RPMI8226 (cell line): ENCODE data around the gene SNAPC4.

Experiments used
- DNase-seq: peaks from one replicate; pipeline ENCODE4 v3.0.0-alpha.2; 2015

Gene SNAPC4, protein sequence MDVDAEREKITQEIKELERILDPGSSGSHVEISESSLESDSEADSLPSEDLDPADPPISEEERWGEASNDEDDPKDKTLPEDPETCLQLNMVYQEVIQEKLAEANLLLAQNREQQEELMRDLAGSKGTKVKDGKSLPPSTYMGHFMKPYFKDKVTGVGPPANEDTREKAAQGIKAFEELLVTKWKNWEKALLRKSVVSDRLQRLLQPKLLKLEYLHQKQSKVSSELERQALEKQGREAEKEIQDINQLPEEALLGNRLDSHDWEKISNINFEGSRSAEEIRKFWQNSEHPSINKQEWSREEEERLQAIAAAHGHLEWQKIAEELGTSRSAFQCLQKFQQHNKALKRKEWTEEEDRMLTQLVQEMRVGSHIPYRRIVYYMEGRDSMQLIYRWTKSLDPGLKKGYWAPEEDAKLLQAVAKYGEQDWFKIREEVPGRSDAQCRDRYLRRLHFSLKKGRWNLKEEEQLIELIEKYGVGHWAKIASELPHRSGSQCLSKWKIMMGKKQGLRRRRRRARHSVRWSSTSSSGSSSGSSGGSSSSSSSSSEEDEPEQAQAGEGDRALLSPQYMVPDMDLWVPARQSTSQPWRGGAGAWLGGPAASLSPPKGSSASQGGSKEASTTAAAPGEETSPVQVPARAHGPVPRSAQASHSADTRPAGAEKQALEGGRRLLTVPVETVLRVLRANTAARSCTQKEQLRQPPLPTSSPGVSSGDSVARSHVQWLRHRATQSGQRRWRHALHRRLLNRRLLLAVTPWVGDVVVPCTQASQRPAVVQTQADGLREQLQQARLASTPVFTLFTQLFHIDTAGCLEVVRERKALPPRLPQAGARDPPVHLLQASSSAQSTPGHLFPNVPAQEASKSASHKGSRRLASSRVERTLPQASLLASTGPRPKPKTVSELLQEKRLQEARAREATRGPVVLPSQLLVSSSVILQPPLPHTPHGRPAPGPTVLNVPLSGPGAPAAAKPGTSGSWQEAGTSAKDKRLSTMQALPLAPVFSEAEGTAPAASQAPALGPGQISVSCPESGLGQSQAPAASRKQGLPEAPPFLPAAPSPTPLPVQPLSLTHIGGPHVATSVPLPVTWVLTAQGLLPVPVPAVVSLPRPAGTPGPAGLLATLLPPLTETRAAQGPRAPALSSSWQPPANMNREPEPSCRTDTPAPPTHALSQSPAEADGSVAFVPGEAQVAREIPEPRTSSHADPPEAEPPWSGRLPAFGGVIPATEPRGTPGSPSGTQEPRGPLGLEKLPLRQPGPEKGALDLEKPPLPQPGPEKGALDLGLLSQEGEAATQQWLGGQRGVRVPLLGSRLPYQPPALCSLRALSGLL (N-terminal part only)

DNA sequence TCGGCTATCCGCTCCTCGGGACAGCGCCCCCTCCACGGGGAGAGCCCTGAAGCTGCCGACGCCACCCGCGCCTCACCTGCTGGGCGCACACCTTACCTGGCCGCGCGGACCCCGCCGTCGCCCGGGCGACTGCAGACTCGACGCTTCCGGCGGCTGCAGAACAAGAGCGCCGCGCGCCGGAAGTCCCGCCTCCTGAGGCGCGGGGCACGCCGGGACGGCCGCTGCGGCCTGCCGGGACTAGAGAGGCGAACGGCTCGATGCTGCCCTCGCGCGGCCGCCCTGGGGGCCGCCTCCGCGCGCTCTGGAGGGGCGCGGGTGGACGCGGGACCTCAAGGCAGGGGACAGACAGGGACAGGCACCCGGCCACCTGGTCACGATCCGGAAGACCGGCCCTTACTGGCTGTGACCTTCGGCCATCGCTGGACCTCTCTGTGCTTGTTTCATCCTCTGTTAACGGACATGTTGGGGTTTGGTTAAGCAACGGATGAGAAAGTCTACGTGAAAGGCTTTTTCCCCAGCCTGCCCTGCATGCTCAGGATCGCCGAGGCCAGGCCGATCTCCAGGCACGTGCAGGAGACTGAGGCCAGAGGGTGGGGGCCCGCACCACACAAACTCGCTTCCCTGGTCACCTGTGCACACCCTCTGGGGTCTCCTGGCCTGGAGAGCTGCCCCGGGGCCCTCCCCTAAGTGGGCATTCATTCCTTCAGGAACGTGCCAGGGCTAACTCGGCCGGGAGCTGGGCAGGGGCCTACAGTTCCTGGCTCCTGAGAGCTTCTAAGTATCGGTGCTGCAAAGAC lies at the start of gene SNAPC4:
Gene SNAPC4 (minus strand): TSS at position 133 of the 797 bp plus-strand sequence. CDS start 1,742 bp downstream, outside the sequence.
- peak; percentile 97 for DNase-seq

DNA sequence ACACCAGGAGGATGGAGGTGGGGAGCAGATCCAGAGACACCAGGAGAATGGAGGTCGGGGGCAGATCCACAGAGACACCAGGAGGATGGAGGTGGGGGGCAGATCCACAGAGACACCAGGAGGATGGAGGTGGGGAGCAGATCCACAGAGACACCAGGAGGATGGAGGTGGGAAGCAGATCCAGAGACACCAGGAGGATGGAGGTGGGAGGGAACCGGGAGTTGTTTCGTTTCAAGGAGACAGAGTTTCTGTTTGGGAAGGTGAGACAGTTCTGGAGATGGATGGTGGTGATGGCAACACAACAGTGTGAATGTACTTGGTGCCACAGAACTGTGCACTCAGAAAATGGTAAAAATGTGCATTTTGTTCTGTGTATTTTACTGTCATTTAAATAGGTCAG lies 48.7 kb upstream of the SNAPC4 start:
- DNase-seq = no peak

DNA sequence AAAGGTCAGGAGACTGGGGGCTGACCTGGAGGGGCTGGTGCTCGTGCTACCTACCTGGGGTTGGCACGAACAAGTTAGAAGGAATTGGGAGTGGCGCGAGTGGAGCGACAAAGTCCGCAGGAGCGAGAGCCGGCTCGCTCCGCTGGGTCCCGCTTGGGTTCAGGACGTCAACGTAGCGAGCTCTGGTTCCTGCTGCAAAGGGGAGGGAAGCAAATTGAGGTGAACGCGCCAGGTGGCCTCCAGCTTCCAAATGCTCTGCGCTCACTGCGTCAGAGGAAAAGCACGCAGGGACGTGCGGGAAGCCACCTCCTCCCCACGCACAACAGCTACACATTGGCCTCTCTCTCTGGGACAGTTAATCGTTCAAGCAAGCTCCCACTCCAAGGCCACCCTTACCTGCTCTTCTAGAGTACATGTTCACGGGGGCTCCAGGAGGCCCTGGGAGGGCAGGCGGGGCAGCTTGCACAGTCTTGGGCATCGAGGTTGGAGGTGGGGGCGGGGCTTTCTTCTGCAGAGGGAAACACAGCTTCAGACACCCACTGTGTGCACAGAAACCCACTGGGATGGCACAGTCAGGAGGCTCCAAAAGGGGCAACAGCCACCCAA lies 47.3 kb upstream of the SNAPC4 start:
- no peak for DNase-seq

DNA sequence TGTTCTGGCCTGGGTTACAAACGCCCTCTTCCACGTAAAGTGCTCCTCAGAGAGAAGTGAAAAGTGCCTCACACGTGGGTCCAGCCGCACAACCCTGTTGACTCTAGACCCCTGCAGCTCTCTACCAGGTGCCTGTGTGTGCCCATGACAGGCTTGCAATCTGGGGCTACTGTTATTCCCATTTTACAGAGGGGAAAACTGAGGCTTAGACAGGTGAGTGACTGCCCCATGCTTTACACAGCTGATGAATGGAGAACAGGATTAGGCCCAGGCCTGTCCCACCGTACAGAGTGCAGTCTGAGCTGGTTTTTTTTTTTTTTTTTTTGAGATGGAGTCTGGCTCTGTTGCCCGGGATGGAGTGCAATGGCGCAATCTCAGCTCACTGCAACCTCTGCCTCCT lies 45.8 kb upstream of the SNAPC4 start:
- DNase-seq = no peak

DNA sequence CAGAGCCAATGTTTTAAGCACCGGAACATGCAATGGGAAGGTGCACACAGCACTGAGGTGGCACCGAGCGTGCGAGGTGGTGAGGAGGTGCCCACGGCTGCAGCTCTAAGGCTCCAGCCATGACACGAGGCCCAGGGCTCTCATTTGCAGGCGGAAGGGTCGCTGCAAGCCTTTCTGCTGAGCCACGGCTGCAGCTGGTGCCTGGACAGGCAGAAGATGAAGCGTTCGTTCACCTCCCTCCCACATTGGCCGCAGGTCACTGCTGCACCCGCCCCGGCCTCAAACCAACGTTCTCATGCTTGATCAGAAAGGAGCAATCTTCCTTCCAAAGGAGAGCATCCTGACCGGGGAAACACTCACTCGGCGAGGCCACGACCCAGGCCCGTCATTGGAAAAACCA lies 44.1 kb upstream of the SNAPC4 start:
- DNase-seq = no peak

DNA sequence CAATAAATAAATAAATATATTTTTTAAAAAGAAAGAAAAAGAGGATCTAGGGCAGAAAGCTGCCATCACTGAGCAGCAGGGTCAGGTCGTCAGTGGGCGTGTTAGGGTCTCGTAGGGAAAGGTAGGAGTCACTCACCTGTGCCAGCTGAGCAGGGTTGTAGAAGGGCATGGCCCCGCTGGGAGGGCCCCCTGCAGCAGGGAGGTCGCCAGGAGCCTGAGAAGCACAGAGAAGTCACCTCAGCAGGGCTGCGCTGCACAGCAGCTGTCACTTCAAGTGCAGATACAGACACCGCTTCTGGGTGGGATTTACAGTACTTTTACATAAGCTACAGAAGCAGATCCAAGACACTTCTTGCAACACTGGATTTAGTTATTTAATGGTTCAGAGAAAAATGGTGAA lies 43.7 kb upstream of the SNAPC4 start:
- no peak for DNase-seq

DNA sequence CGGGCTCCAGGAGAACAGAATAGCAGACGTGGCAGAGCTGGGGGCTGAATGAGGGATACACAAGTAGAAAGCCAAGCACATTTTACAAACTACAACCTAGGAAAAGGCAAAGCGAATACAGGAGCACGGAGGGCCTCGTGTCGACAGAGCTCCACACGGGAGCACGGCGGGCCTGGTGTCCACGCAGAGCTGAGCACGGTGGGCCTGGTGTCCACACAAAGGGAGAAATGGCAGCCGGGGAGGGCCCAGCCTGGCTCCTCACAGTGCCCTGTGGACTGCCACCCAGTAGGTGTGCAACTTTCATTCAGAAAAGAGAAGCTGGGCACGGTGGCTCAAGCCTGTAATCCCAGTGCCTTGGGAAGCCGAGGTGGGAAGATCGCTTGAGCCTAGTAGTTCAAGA lies 43.1 kb upstream of the SNAPC4 start:
- no peak for DNase-seq

DNA sequence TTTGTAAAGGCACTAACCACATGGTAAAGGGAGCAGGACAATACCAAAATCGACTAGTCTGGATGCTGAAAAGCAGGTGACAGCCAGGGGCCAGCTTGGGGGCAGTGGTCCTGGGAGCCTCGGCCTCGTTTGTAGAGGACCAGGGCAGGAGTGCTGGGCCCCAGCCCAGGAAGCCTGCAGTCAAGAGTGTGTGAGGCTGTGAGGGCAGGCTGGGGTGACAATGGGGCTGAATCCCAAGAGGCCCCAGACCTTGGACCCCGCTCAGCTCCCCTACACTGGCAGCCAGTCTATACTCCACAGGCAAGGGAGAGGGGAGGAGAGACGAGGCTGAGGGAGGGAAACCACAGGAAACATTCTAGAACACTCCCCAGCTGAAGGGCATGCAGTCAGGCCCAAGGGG lies 42.3 kb upstream of the SNAPC4 start:
- no peak for DNase-seq

DNA sequence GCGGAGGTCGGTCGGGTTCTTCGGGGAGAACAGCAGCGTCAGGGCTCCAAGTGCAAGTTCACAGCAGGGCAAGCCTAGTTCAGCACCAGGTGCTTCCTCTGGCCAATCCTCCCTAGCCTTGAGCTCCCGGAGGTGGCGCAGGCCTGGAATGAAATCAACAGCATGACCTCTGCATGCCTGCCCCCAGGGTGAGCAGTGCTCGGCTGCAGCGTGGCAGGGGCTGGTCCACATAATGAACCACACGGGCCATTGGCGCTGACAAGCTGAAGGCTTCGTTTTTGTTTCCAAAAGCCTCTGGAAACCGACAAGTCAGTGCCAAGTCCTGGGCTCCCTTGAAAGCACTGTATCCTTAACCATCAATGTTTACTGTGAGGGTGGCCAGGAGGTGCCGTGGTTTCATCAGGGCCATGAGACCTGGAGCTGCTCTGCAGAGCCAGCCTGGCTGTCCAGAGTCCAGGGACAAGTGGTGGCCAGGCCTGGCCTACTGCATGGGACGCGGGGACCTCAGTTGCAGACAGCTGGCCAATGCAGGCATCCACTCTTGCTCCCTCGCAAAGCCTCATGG lies 41.8 kb upstream of the SNAPC4 start:
- no peak for DNase-seq

DNA sequence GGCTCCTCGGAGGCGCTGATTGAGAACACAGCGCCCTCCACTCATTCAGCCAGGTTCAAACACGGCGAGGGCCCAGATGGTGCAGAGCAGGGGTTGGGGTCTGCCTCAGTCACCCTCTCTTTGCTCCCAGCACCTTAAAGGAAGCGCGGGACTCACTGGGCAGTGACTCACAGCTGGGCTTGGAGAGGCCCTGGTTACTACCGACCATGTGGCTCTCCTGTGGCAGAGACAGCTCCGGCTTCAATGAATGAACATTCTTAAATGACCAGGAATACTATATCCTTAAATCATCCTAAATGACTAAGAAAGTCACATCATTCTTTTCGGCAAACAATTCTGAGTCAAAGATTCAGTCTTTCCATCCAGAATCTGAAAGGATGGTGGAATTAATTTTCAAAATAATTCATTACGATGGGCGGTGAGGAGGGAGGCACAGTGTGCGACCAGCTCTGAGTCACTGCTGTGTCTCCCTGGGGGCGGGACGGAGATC lies 41.3 kb upstream of the SNAPC4 start:
- DNase-seq = no peak

DNA sequence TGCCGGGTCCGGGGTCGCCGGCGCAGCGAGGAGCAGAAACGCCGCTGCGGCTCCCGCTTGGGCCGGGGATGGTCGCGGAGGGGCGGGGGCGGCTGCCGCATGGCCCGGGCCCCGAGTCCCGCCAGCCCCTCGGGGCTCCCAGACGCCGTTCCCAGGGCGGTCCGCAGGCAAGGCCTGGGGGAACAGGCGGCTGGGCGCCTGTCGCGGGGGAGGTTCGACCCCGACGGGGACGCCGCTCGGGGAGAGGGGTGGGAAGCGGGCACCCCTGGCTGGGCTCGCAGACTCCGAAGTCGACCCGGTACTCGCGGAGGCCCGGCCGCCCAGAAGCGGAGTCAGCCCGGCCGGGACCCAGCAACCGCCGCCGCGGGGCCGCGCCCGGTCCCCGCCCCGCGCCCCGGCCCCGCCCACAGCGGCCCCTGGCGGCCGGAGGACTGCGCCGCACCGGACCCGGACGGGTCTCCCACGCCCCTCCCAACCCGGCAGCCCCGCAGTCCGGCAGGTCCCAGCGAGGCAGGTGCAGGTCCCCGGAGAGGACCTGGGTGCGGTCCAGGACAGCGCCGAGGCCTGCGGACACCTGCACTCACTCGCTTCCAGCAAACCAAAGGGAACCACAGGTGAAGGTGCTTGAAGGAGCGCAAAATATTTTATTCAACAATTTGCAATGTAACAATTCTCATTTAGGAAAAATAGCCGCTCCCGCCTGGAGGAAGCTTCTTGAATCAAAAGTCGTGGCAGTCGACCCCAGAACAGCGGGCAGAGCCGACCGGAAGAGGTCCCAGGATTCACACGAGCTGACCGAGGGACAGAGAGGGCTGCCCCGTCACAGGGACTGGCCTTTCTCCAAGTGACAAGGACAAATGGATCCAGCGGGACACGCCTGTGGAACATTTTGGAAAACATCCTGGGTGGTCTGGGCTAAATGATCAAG lies 39.8 kb upstream of the SNAPC4 start, which contains the start of gene INPP5E:
Gene INPP5E (minus strand): TSS at position 365 of the 928 bp plus-strand sequence. CDS start 426 bp downstream, outside the sequence.
- DNase-seq = peak; percentile 88

DNA sequence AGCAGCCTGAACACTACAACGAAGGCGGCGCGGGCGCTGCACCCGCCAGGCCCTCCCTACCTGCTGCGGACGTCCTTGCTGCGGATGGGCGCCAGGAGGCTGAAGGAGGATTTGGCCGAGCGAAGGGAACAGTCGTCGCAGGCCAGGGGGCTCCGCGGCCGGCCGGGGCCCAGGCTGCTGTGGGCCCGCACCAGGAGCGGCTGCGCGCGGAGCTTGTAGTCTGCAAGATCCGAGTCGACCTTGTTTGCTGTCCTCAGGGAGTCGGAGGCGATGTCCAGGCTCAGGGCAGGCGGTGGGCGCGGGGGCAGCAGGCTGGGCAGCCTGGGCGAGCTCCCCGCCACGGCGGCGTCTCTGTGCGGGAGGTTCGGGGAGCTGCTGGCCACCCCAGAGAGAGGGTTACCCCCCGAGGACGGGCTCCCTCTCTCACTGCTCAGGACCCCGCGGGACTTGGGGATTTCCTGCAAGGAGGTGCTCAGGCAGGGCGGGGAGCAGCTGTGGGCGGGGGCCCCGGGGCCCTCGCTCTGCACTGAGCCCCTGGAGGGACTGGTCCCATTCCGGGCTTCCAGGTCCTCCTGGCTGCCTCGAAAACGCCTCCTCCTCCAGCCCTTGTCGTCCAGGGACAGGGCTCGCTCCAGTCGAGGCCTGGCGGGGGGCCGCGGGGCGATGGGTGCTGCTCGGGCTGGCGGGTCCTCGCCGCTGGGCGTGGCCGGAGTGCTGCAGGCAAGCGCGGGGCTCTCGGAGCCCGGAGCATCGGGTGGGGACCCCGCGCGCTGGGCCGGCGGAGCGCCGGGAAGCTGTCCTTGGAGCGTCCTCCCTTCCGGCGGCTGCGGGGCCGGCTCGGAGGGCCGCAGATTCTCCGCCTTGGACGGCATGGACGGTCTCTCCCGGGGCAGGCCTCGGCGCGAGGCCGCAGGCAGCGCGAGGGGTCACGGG lies 38.8 kb upstream of the SNAPC4 start:
- DNase-seq = peak; percentile 57

DNA sequence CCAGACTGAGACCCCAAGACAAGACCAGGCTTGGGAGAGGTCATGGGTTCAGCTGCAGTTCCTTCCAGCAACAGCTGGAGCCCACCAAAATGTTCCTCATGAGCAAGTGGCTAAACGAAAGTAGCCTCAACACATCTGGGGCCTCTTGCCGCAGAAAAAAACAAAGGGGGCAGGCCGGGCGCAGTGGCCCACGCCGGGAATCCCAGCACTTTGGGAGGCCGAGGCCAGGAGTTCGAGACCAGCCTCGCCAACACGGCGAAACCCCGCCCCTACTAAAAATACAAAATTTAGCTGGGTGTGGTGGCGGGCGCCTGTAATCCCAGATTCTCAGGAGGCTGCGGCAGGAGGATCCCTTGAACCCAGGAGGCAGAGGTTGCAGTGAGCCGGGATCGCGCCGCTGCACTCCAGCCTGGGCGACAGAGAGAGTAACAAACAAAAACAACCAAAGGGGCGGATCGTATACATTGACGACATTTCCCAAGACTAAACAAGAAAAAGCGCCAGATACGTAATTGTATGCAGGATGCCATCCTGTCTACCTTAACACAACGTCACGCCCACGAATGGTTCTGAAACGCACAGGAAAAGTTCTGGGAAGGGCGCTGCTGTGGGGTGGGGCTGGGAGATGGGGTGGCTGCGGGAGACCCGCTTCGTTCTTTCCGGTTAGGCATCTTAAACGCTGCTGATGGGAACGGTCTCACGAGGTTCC lies 38.0 kb upstream of the SNAPC4 start:
- no peak for DNase-seq

DNA sequence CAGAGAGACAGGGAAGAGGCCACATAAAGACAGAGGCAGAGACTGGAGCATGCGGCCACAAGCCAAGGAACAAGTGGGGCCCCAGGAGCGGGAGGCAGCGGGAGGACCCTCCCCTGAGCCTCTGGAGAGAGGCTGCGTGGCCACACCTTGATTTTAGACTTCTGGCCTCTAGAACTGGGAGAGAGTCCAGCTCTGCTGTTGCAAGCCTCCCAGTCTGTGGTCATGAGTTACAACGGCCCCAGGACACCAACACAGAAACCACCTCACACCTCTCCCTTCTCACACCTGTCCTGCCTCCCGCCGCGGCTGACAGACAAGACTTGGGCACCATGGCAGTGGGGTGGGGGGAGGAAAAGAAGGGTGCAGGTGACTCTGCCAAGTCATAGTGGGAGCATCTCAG lies 37.5 kb upstream of the SNAPC4 start:
- DNase-seq = peak; percentile 21

DNA sequence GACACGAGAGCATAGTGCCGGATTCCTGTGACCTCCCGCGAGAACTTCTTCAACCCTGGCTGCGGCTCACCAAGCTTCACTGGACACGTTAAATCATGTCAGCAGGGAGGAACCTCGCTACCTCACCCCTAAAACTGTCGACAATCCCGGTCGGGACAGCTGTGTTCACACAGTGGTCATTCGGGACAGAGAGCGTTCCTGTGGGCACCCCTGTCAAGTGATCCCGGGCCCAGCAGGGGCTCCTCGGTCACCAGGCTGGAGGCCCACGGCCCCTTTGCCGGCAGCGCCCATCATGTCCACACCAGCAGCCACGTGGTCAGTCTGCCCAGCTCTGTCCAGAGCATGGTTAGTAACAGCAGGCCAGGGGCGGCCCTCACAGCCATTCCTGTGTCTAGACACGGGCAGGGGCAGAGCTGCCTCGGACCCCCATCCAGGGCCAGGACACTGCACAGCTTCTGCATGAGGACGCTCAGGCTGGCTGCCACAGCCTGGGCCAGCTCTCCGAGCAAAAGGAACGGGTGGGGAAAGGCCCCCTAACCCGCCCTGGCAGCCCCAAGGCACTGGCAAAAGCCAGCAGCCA lies 36.2 kb upstream of the SNAPC4 start:
- no peak for DNase-seq

DNA sequence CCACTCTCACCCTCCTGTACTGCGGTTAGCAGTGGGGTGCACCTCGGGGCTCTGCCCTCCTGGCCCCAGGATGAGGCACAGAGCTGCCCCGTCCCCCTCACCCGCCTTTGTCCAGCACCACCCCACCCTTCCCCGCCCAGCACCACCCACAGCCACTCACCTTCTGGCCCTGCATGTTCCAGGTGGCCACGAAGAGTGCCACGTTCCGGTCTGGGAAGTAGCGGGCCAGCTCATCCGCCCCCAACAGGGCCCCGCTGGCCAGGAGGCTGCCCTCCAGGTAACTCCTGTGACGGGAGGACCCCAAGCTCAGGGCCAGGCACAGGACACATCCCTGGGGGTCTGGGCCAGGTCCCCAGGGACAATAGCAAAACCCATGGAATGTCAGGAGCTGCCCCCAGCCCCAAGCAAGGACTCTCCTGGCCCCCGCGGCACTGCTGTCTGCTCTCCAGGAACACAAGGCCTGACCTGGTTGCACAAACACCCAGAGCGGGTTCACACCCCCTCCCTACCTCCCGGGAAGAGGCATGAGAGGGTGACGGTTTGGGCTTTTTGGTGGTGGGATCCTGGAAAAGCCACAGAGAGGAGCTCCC lies 34.7 kb upstream of the SNAPC4 start:
- DNase-seq = no peak
